Ovary (tissue), 1 donor: ENCODE data around the gene PNPO.

Source experiments
- EP300 ChIP-seq: sonication (generic); formaldehyde crosslinking; IDR thresholded peaks from one replicate; pipeline ENCODE4 v1.6.1; 2017; ENCODE audit warnings: antibody characterized with exemption
- POLR2A ChIP-seq: fragments of 450-650 bp; IDR thresholded peaks from one replicate; pipeline ENCODE4 v1.6.1; 2017; ENCODE audit warnings: antibody characterized with exemption, mild to moderate bottlenecking, moderate library complexity

- TF ChIP-seq POLR2A = no peak
- no peak for TF ChIP-seq EP300
These were observed 5.4 kb upstream of the PNPO start for GRCh38 chr17:47935961-47936360.
